RWPE1 (cell line): ENCODE measurements around the gene RAD52.

ENCODE experiments used
- CTCF ChIA-PET: fragments of 350-600 bp; sonication (Branson Sonifier 250); formaldehyde crosslinking; extraction: SDS; loops from one replicate; lab custom pipeline; 2021; lab: Yijun Ruan, JAX
- POLR2A ChIA-PET: fragments of 400-600 bp; formaldehyde crosslinking; extraction: SDS; loops from one replicate; lab custom pipeline; 2020; ENCODE audit warnings: antibody characterized with exemption; ENCODE audit not compliant: low non-redundant PET; lab: Yijun Ruan, JAX
- DNase-seq: peaks from one replicate; pipeline ENCODE4 v3.0.0; 2012; ENCODE audit warnings: low spot score
- H3K27ac ChIP-seq: fragments of 450-650 bp; 2 replicates; pipeline ENCODE4 v1.5.1; 2017
- TF ChIP-seq, protein P1 (sequence below): fragments of 450-650 bp; conservative IDR thresholded peaks from 2 replicates; pipeline ENCODE4 v1.5.1; 2017; ENCODE audit warnings: low read depth, mild to moderate bottlenecking

Gene RAD52

DNA sequence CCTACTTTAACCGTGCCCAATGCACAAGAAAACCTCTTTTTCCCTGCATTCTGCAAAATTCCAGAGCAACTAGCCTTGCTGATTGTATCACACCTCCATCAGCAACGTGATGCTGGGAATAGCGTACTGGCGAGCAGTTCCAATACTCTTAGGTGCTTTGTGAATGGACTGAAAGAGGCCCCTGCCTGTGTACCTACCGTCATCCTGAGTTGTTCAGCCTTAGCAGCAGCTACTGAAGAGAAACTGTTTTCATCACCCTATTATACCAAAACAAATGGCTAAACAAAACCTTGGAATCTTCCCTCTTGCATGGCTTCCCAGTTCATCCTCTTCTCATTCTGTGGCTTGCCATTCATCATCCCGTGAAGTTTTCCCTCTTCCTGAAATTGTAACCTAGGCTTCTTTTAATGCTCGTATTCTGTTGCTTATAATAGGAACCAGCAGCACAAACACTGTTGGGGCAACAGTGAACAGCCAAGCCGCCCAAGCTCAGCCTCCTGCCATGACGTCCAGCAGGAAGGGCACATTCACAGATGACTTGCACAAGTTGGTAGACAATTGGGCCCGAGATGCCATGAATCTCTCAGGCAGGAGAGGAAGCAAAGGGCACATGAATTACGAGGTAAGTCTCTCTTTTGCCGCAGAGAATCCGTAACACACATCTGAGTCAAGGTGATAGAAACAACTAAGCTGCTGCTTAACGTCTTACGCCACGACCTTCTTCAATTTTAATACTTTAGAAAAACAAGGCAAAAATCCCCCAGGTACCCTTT is 41.9 kb downstream of the RAD52 start:
- H3K27ac ChIP-seq = no peak overlapping the region
- TF ChIP-seq, protein P1, sequence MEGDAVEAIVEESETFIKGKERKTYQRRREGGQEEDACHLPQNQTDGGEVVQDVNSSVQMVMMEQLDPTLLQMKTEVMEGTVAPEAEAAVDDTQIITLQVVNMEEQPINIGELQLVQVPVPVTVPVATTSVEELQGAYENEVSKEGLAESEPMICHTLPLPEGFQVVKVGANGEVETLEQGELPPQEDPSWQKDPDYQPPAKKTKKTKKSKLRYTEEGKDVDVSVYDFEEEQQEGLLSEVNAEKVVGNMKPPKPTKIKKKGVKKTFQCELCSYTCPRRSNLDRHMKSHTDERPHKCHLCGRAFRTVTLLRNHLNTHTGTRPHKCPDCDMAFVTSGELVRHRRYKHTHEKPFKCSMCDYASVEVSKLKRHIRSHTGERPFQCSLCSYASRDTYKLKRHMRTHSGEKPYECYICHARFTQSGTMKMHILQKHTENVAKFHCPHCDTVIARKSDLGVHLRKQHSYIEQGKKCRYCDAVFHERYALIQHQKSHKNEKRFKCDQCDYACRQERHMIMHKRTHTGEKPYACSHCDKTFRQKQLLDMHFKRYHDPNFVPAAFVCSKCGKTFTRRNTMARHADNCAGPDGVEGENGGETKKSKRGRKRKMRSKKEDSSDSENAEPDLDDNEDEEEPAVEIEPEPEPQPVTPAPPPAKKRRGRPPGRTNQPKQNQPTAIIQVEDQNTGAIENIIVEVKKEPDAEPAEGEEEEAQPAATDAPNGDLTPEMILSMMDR = no peak
- DNase-seq = no peak
- ChIA-PET POLR2A (no interaction called here), CTCF (no interaction called here)

- TF ChIP-seq, protein P1 = no peak
- no peak overlapping the region for H3K27ac ChIP-seq
- ChIA-PET POLR2A (no interaction called here), CTCF (interaction anchor here (0.6 kb wide), 1 partner anchor 35 kb away, joined by 4 read pairs; no protein-coding TSS in a partner anchor)
- no peak for DNase-seq
Measured at GRCh38 chr12:906062-906585, 43.4 kb downstream of the RAD52 start.

DNA sequence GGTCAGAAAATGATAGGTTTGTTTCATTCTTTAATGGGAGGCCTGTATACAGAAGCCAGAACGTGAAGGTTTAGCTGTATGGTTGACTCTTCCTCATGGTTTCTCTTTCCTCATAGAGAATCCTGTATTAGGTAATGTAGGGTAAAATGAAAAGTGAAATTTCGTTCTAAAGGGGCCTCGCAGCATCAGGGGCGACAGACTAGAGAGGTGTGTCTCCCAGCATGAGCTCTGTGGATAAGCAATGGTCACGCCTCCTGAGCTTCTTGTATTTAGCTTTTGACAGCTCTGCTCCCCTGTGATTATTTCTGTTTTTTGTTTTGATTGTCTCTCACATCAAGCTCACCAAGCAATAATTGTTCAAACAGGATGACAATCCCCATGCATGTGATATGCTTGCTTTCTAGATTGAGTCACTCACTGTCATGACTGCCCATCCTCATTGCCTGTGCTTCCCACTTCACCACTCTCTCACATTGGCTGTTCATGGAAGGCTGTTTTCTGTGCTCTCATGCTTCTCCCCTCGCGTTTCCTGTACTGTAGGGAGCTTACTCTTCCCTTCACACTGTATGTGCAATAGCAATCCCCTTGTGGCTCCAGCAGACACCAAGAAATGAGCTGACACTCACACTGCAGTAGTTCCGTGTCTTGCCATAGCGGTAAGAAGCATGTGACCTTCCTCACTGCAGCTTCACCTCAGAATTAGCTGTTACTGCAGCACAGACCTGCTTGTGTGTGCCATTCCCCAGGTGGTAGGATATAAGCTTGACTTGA is 44.0 kb downstream of the RAD52 start:
- POLR2A ChIA-PET = no interaction called here
- CTCF ChIA-PET = interaction anchor here (0.6 kb wide), 1 partner anchor 88 kb away, joined by 5 read pairs; no protein-coding TSS in a partner anchor

GRCh38 chr12:904010-904414 is 45.5 kb downstream of the RAD52 start:
- CTCF ChIA-PET = no interaction called here
- POLR2A ChIA-PET = no interaction called here
- DNase-seq = no peak
- TF ChIP-seq, protein P1 = no peak
- H3K27ac ChIP-seq = no peak overlapping the region

More for the DNA sequence above, 44.0 kb downstream of the RAD52 start:
- TF ChIP-seq, protein P1 = no peak
- no peak for DNase-seq
- no peak overlapping the region for H3K27ac ChIP-seq

DNA sequence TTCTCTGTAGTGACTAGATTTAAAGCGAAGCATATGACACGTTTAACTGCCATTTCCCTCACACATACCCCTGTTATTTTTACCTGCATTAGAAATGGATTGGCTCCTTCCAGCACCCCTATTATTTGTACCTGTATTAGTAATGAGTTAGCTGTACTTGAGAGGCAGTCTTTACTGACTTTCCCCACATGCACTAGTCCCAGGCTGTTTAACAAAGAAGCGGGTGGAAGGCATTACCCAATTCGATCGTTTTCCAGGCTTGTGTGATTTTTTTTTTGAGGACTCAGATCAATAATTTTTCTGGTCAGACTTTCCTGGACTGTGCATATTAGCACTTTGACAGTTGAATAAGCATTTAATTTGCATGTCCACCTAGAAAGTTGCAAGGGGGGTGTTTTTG is 46.4 kb downstream of the RAD52 start:
- no peak overlapping the region for H3K27ac ChIP-seq
- CTCF ChIA-PET = no interaction called here
- POLR2A ChIA-PET = no interaction called here
- TF ChIP-seq, protein P1 = no peak
- no peak for DNase-seq

DNA sequence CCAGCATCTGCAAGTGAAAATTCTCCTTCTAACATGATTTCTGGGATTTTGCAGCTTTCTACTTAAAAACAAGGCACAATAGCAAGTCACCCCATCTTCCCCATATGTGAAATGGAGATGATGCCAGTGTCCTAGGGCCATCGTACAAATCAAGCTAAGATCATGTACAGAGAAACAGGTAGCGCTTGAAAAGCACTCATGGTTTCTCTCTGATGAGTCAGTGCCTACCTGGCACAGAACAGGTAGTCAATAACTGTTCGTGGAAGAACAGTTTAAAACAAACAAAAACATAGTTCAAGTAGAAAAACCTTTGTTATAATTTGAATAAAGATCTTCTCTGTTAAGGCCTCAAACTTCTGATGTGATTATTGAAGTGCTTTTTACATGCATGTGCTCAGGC is 46.9 kb downstream of the RAD52 start:
- DNase-seq = no peak
- no peak overlapping the region for H3K27ac ChIP-seq
- ChIA-PET CTCF (no interaction called here), POLR2A (no interaction called here)
- TF ChIP-seq, protein P1 = no peak
